NT2/D1 (cell line): ENCODE measurements around the gene SLC35E2B.

Experiments used
- DNase-seq: peaks from one replicate; pipeline ENCODE4 v3.0.0-alpha.2; 2011; ENCODE audit warnings: low read depth, low spot score
- H3K27me3 ChIP-seq: 2 replicates; pipeline ENCODE4 v1.6.0; 2011; ENCODE audit warnings: mild to moderate bottlenecking; ENCODE audit not compliant: insufficient read length, insufficient read depth
- H3K36me3 ChIP-seq: 2 replicates; pipeline ENCODE4 v1.6.1; 2011; ENCODE audit warnings: mild to moderate bottlenecking, low read length, mixed read lengths; ENCODE audit not compliant: insufficient read depth, insufficient read length
- H3K4me1 ChIP-seq: 2 replicates; pipeline ENCODE4 v1.5.1; 2011; ENCODE audit not compliant: insufficient read depth, insufficient read length
- H3K4me3 ChIP-seq: 2 replicates; pipeline ENCODE4 v1.5.1; 2011; ENCODE audit warnings: low read depth; ENCODE audit not compliant: insufficient read length
- H3K9ac ChIP-seq: 2 replicates; pipeline ENCODE4 v1.6.0; 2011; ENCODE audit warnings: low read depth; ENCODE audit not compliant: insufficient read length
- H3K9me3 ChIP-seq: 2 replicates; pipeline ENCODE4 v1.5.1; 2011; ENCODE audit warnings: mild to moderate bottlenecking, low read length; ENCODE audit not compliant: insufficient read depth
- SUZ12 ChIP-seq: IDR thresholded peaks from 2 replicates; pipeline ENCODE4 v1.6.1; 2011; ENCODE audit not compliant: insufficient read length, insufficient read depth; ENCODE audit errors: extremely low read depth
- YY1 ChIP-seq: IDR thresholded peaks from 2 replicates; pipeline ENCODE4 v1.6.1; 2011; ENCODE audit not compliant: insufficient read length, insufficient read depth
- ZNF274 ChIP-seq: IDR thresholded peaks from 2 replicates; pipeline ENCODE4 v1.6.1; 2011; ENCODE audit warnings: mild to moderate bottlenecking, low read depth, low read length

The SLC35E2B gene

GRCh38 chr1:1623631-1624442 is 68.8 kb downstream of the SLC35E2B start:
- no peak overlapping the region for H3K9ac ChIP-seq
- no peak for DNase-seq
- no peak for TF ChIP-seq ZNF274
- TF ChIP-seq YY1 = no peak
- no peak for TF ChIP-seq SUZ12
- peaks cover 16% of the 10 kb centered on the region for H3K36me3 ChIP-seq
- no peaks in the 10 kb centered on the region for H3K9me3 ChIP-seq
- no peaks in the 10 kb centered on the region for H3K27me3 ChIP-seq
- peaks cover 10% of the 10 kb centered on the region for H3K4me1 ChIP-seq
- no peak overlapping the region for H3K4me3 ChIP-seq

- no peaks in the 10 kb centered on the region for H3K27me3 ChIP-seq
- H3K9me3 ChIP-seq = no peaks in the 10 kb centered on the region
- no peak overlapping the region for H3K9ac ChIP-seq
- no peak overlapping the region for H3K4me3 ChIP-seq
- TF ChIP-seq SUZ12 (no peak), ZNF274 (no peak), YY1 (no peak)
- no peak for DNase-seq
- H3K4me1 ChIP-seq = peaks cover 10% of the 10 kb centered on the region
- H3K36me3 ChIP-seq = peaks cover 16% of the 10 kb centered on the region
Measured at GRCh38 chr1:1623181-1623630, 69.4 kb downstream of the SLC35E2B start.

GRCh38 chr1:1622788-1623094 is 69.9 kb downstream of the SLC35E2B start:
- Histone ChIP-seq H3K4me1 (peaks cover 10% of the 10 kb centered on the region), H3K9ac (no peak overlapping the region), H3K4me3 (no peak overlapping the region), H3K27me3 (no peaks in the 10 kb centered on the region), H3K36me3 (peaks cover 16% of the 10 kb centered on the region), H3K9me3 (no peaks in the 10 kb centered on the region)
- no peak for TF ChIP-seq SUZ12
- TF ChIP-seq YY1 = no peak
- no peak for TF ChIP-seq ZNF274
- DNase-seq = no peak

GRCh38 chr1:1622010-1622787 is 70.4 kb downstream of the SLC35E2B start:
- TF ChIP-seq YY1 (no peak), SUZ12 (no peak), ZNF274 (no peak)
- Histone ChIP-seq H3K4me3 (no peak overlapping the region), H3K9me3 (no peaks in the 10 kb centered on the region), H3K4me1 (peaks cover 10% of the 10 kb centered on the region), H3K9ac (peak overlapping the region; percentile 42), H3K36me3 (peaks cover 19% of the 10 kb centered on the region), H3K27me3 (no peaks in the 10 kb centered on the region)
- DNase-seq = no peak

- peaks cover 6% of the 10 kb centered on the region for H3K27me3 ChIP-seq
- H3K9me3 ChIP-seq = no peaks in the 10 kb centered on the region
- TF ChIP-seq YY1 = no peak
- no peak for TF ChIP-seq SUZ12
- no peak for TF ChIP-seq ZNF274
- DNase-seq = no peak
- peaks cover 16% of the 10 kb centered on the region for H3K4me1 ChIP-seq
- H3K4me3 ChIP-seq = no peak overlapping the region
- H3K36me3 ChIP-seq = peaks cover 16% of the 10 kb centered on the region
- H3K9ac ChIP-seq = peak overlapping the region; percentile 42
Measured at GRCh38 chr1:1621173-1622009, 71.2 kb downstream of the SLC35E2B start.

GRCh38 chr1:1620433-1621139 is 72.0 kb downstream of the SLC35E2B start:
- peaks cover 7% of the 10 kb centered on the region for H3K27me3 ChIP-seq
- H3K36me3 ChIP-seq = peaks cover 16% of the 10 kb centered on the region
- H3K4me1 ChIP-seq = peaks cover 16% of the 10 kb centered on the region
- H3K4me3 ChIP-seq = no peak overlapping the region
- no peak overlapping the region for H3K9ac ChIP-seq
- H3K9me3 ChIP-seq = no peaks in the 10 kb centered on the region
- TF ChIP-seq ZNF274 = no peak
- DNase-seq = no peak
